NCI-H460 (cell line): Measurements from ENCODE around the gene MYL11. TPM values are rescaled to one million over a fixed set of nuclear protein-coding genes. Genes with fewer than 3 reads are reported as not detected.
"Not testable (repeated sequence)": the region's sequence is repeated elsewhere in the genome, so short reads cannot be mapped to it uniquely, and the experiment has no call there.

Source experiments
- DNase-seq: peaks from one replicate; pipeline ENCODE4 v3.0.0-alpha.2; 2016; ENCODE audit warnings: low read depth; ENCODE audit errors: extremely low read depth
- total RNA-seq: library from RNA; depleted of rRNA; stranded (reverse); fragments of >200 nt; shearing (Covaris generic); gene quantifications from 2 replicates; pipeline ENCODE4 v1.2.3, GENCODE V29; 2014

Gene MYL11
- total RNA-seq, 1 experiment from 2014 or later: not detected

GRCh38 chr16:30394592-30395154, 20.1 kb downstream of the MYL11 start:
- DNase-seq: no peak

GRCh38 chr16:30395155-30395991, 20.8 kb downstream of the MYL11 start, which contains the start of gene ZNF48:
Gene ZNF48, plus strand, starts transcription at chr16:30395420. Its CDS starts 375 bp downstream, at chr16:30395795.
- DNase-seq: peak; percentile 48

- no peak for DNase-seq
Observed at GRCh38 chr16:30395992-30396585, 21.5 kb downstream of the MYL11 start.

- not testable (repeated sequence) for DNase-seq
Observed at GRCh38 chr16:30396627-30397026, 22.0 kb downstream of the MYL11 start.

- DNase-seq: no peak
Observed at GRCh38 chr16:30397056-30397455, 22.5 kb downstream of the MYL11 start.

- no peak for DNase-seq
Observed at GRCh38 chr16:30397776-30398660, 23.4 kb downstream of the MYL11 start.

- no peak for DNase-seq
Observed at GRCh38 chr16:30398661-30399434, 24.2 kb downstream of the MYL11 start.

GRCh38 chr16:30399435-30400186, 25.0 kb downstream of the MYL11 start:
- no peak for DNase-seq

GRCh38 chr16:30401768-30402425, 27.3 kb downstream of the MYL11 start:
- DNase-seq: no peak

GRCh38 chr16:30406795-30407101, 32.1 kb downstream of the MYL11 start:
- no peak for DNase-seq

- peak; percentile 86 for DNase-seq
Observed at GRCh38 chr16:30407102-30407803, 32.7 kb downstream of the MYL11 start, which contains the start of gene ZNF771. Gene ZNF771, plus strand, starts transcription at chr16:30407606. Its CDS starts 448 bp downstream, at chr16:30408054.

- DNase-seq: no peak
Observed at GRCh38 chr16:30407804-30408534, 33.4 kb downstream of the MYL11 start.

- peak; percentile 90 for DNase-seq
Observed at GRCh38 chr16:30409125-30410060, 34.8 kb downstream of the MYL11 start.

- DNase-seq: no peak
Observed at GRCh38 chr16:30413112-30413806, 38.7 kb downstream of the MYL11 start.

- no peak for DNase-seq
Observed at GRCh38 chr16:30414159-30414558, 39.6 kb downstream of the MYL11 start.
